Mononuclear cell (primary cell): ENCODE measurements around the gene KCNN4. TPM values are rescaled to one million over a fixed set of nuclear protein-coding genes. Genes with fewer than 3 reads are reported as not detected.
"Not testable (repeated sequence)": the region's sequence is repeated elsewhere in the genome, so short reads cannot be mapped to it uniquely, and the experiment has no call there.

Source experiments
- H3K27me3 ChIP-seq: 2 replicates; pipeline ENCODE4 v1.6.0; 2011; ENCODE audit warnings: low read length, control low read depth; ENCODE audit not compliant: insufficient read depth
- H3K4me1 ChIP-seq: 2 replicates; pipeline ENCODE4 v1.5.1; 2011; ENCODE audit warnings: mild to moderate bottlenecking, low read length, control low read depth; ENCODE audit not compliant: insufficient read depth
- H3K4me3 ChIP-seq: 2 replicates; pipeline ENCODE4 v1.5.1; 2011; ENCODE audit warnings: mild to moderate bottlenecking, low read length, moderate library complexity
- H3K9me3 ChIP-seq: 2 replicates; pipeline ENCODE4 v1.5.1; 2011; ENCODE audit warnings: low read depth, mild to moderate bottlenecking, control low read depth, low read length
- total RNA-seq: library from RNA; depleted of rRNA; stranded (reverse); fragments of >200 nt; gene quantifications from one replicate; pipeline ENCODE4 v1.2.3, GENCODE V29; 2012

The KCNN4 gene
- total RNA-seq, 1 donor = 9.9 TPM

- Histone ChIP-seq H3K9me3 (no peaks in the 10 kb centered on the region), H3K4me3 (no peak overlapping the region), H3K27me3 (no peaks in the 10 kb centered on the region), H3K4me1 (no peaks in the 10 kb centered on the region)
Observed at GRCh38 chr19:43807651-43808050, 26.9 kb upstream of the KCNN4 start.

GRCh38 chr19:43806848-43807247, 26.1 kb upstream of the KCNN4 start:
- Histone ChIP-seq H3K9me3 (no peaks in the 10 kb centered on the region), H3K4me3 (no peak overlapping the region), H3K27me3 (no peaks in the 10 kb centered on the region), H3K4me1 (no peaks in the 10 kb centered on the region)

GRCh38 chr19:43806401-43806800, 25.6 kb upstream of the KCNN4 start:
- H3K4me3 ChIP-seq, H3K9me3 ChIP-seq, H3K4me1 ChIP-seq, H3K27me3 ChIP-seq: not testable (repeated sequence)

GRCh38 chr19:43804432-43804831, 23.7 kb upstream of the KCNN4 start:
- H3K27me3 ChIP-seq = no peaks in the 10 kb centered on the region
- H3K4me1 ChIP-seq = no peaks in the 10 kb centered on the region
- no peaks in the 10 kb centered on the region for H3K9me3 ChIP-seq
- H3K4me3 ChIP-seq = no peak overlapping the region

- no peaks in the 10 kb centered on the region for H3K9me3 ChIP-seq
- H3K4me3 ChIP-seq = no peak within 1 kb of the TSS
- H3K4me1 ChIP-seq = peaks cover 12% of the 10 kb centered on the region
- no peaks in the 10 kb centered on the region for H3K27me3 ChIP-seq
Observed at GRCh38 chr19:43802216-43802951, 21.6 kb upstream of the KCNN4 start, which contains the start of gene LYPD5. TSS of gene LYPD5 (minus strand) at chr19:43802447. CDS start at chr19:43802380, 67 bp downstream.

- H3K9me3 ChIP-seq = no peaks in the 10 kb centered on the region
- H3K4me1 ChIP-seq = peaks cover 12% of the 10 kb centered on the region
- H3K4me3 ChIP-seq = no peak overlapping the region
- H3K27me3 ChIP-seq = peaks cover 3% of the 10 kb centered on the region
Observed at GRCh38 chr19:43799502-43800142, 18.8 kb upstream of the KCNN4 start.

- Histone ChIP-seq H3K4me1 (peaks cover 12% of the 10 kb centered on the region), H3K4me3 (peak overlapping the region; percentile 36), H3K27me3 (peaks cover 5% of the 10 kb centered on the region), H3K9me3 (no peaks in the 10 kb centered on the region)
Observed at GRCh38 chr19:43798546-43799409, 18.0 kb upstream of the KCNN4 start.

- H3K27me3 ChIP-seq = peaks cover 6% of the 10 kb centered on the region
- peak overlapping the region; percentile 36 for H3K4me3 ChIP-seq
- H3K4me1 ChIP-seq = peaks cover 12% of the 10 kb centered on the region
- no peaks in the 10 kb centered on the region for H3K9me3 ChIP-seq
Observed at GRCh38 chr19:43798026-43798545, 17.3 kb upstream of the KCNN4 start.

GRCh38 chr19:43797556-43797955, 16.8 kb upstream of the KCNN4 start:
- Histone ChIP-seq H3K9me3 (no peaks in the 10 kb centered on the region), H3K4me1 (peaks cover 12% of the 10 kb centered on the region), H3K27me3 (peaks cover 6% of the 10 kb centered on the region)

GRCh38 chr19:43797118-43797517, 16.3 kb upstream of the KCNN4 start:
- peaks cover 6% of the 10 kb centered on the region for H3K27me3 ChIP-seq

More at GRCh38 chr19:43797556-43797955, 16.8 kb upstream of the KCNN4 start:
- no peak overlapping the region for H3K4me3 ChIP-seq

GRCh38 chr19:43790587-43790986, 9.8 kb upstream of the KCNN4 start:
- Histone ChIP-seq H3K4me1 (no peaks in the 10 kb centered on the region), H3K4me3 (no peak overlapping the region), H3K27me3 (peaks cover 3% of the 10 kb centered on the region), H3K9me3 (no peaks in the 10 kb centered on the region)

More at GRCh38 chr19:43797118-43797517, 16.3 kb upstream of the KCNN4 start:
- peaks cover 12% of the 10 kb centered on the region for H3K4me1 ChIP-seq
- no peaks in the 10 kb centered on the region for H3K9me3 ChIP-seq
- H3K4me3 ChIP-seq = no peak overlapping the region

- Histone ChIP-seq H3K9me3 (no peaks in the 10 kb centered on the region), H3K4me1 (peaks cover 14% of the 10 kb centered on the region), H3K27me3 (peaks cover 3% of the 10 kb centered on the region), H3K4me3 (no peak overlapping the region)
Observed at GRCh38 chr19:43789029-43789428, 8.3 kb upstream of the KCNN4 start.

- Histone ChIP-seq H3K4me1 (peaks cover 31% of the 10 kb centered on the region), H3K9me3 (no peaks in the 10 kb centered on the region), H3K4me3 (no peak overlapping the region), H3K27me3 (no peaks in the 10 kb centered on the region)
Observed at GRCh38 chr19:43786665-43787064, 5.9 kb upstream of the KCNN4 start.

- no peaks in the 10 kb centered on the region for H3K27me3 ChIP-seq
- H3K4me1 ChIP-seq = peaks cover 43% of the 10 kb centered on the region
- H3K9me3 ChIP-seq = no peaks in the 10 kb centered on the region
- H3K4me3 ChIP-seq = no peak overlapping the region
Observed at GRCh38 chr19:43784981-43785808, 4.4 kb upstream of the KCNN4 start.
